ENCODE data around the gene HBP1.
"Not testable (repeated sequence)": the region's sequence is repeated elsewhere in the genome, so short reads cannot be mapped to it uniquely, and the experiment has no call there.

HBP1 gene

GRCh38 chr7:107230334-107230733 is 61.5 kb downstream of the HBP1 start:
- no peak for DNase-seq

GRCh38 chr7:107232568-107233090 is 63.8 kb downstream of the HBP1 start:
- no peak for DNase-seq

- DNase-seq, result no peak
Observed at GRCh38 chr7:107233174-107233573, 64.4 kb downstream of the HBP1 start.

GRCh38 chr7:107233981-107234380 is 65.2 kb downstream of the HBP1 start:
- no peak for DNase-seq

- DNase-seq, result no peak
Observed at GRCh38 chr7:107234436-107234835, 65.6 kb downstream of the HBP1 start.

GRCh38 chr7:107236862-107237261 is 68.1 kb downstream of the HBP1 start:
- DNase-seq, result no peak

- no peak for DNase-seq
Observed at GRCh38 chr7:107237451-107237850, 68.6 kb downstream of the HBP1 start.

GRCh38 chr7:107242267-107242666 is 73.5 kb downstream of the HBP1 start:
- no peak for DNase-seq

GRCh38 chr7:107244613-107245012 is 75.8 kb downstream of the HBP1 start:
- no peak for DNase-seq

GRCh38 chr7:107246836-107247235 is 78.0 kb downstream of the HBP1 start:
- DNase-seq, result not testable (repeated sequence)

GRCh38 chr7:107248551-107249316 is 79.9 kb downstream of the HBP1 start:
- DNase-seq, result no peak

GRCh38 chr7:107251963-107252362 is 83.2 kb downstream of the HBP1 start:
- no peak for DNase-seq
